ENCODE data around the gene PKP1. TPM values are rescaled to one million over a fixed set of nuclear protein-coding genes. Genes with fewer than 3 reads are reported as not detected.

Gene PKP1
- total and polyA plus RNA-seq, 3 donors from 2014 or later = 0.11 to 0.63 (median 0.50) TPM

DNA sequence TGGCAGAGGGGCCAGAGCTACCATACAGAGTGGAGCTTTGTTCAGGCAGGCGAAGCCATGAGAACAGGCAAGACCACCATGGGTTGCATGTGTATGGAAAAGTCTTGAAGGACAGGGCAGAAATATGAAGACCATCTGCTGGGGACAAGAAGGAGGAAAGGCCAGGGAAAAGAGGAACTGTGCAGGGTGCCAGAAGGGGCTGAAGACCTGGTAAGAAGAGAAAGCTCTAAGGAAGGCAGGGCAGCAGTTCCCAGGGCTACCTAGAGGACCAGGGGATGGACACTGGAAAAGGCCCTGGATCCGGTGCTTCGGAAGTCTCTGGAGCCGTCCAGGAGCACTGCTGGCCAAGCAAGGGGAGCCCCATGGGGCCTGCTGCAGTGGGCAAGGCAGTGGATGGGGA is 43.4 kb downstream of the PKP1 start:
- Histone ChIP-seq H3K27me3 (no peaks in the 10 kb centered on the region), H3K27ac (no peak overlapping the region), H3K36me3 (ENCODE audit: low read depth, missing control alignments) (no peaks in the 10 kb centered on the region), H3K9me3 (no peaks in the 10 kb centered on the region), H3K4me1 (no peaks in the 10 kb centered on the region), H3K4me3 (no peak overlapping the region)
- TF ChIP-seq POLR2A (IDR thresholded peaks at IDR 0.05) = no peak
- TF ChIP-seq, protein P1, sequence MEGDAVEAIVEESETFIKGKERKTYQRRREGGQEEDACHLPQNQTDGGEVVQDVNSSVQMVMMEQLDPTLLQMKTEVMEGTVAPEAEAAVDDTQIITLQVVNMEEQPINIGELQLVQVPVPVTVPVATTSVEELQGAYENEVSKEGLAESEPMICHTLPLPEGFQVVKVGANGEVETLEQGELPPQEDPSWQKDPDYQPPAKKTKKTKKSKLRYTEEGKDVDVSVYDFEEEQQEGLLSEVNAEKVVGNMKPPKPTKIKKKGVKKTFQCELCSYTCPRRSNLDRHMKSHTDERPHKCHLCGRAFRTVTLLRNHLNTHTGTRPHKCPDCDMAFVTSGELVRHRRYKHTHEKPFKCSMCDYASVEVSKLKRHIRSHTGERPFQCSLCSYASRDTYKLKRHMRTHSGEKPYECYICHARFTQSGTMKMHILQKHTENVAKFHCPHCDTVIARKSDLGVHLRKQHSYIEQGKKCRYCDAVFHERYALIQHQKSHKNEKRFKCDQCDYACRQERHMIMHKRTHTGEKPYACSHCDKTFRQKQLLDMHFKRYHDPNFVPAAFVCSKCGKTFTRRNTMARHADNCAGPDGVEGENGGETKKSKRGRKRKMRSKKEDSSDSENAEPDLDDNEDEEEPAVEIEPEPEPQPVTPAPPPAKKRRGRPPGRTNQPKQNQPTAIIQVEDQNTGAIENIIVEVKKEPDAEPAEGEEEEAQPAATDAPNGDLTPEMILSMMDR (IDR thresholded peaks at IDR 0.05) = no peak
- 79 to 86% methylated on average over 4 of the region's 4 CpGs for WGBS, 2 donors
- DNase-seq = no peak
- intact Hi-C loops (cut with DNase I; ENCODE audit: low total_unique reads) = no loop called here

- H3K4me3 ChIP-seq = no peak overlapping the region
- 94 to 97% methylated on average over 2 to 7 of the region's 7 CpGs for WGBS, 2 donors
- intact Hi-C loops (cut with DNase I; ENCODE audit: low total_unique reads) = no loop called here
- H3K27ac ChIP-seq = no peak overlapping the region
- no peaks in the 10 kb centered on the region for H3K9me3 ChIP-seq
- no peaks in the 10 kb centered on the region for H3K4me1 ChIP-seq
- H3K27me3 ChIP-seq = no peaks in the 10 kb centered on the region
- TF ChIP-seq, protein P1 (IDR thresholded peaks at IDR 0.05) = no peak
- DNase-seq = no peak
- H3K36me3 ChIP-seq (ENCODE audit: low read depth, missing control alignments) = no peaks in the 10 kb centered on the region
These were observed 44.5 kb downstream of the PKP1 start for GRCh38 chr1:201327687-201328240.

- 64 to 75% methylated on average over 4 of the region's 4 CpGs for whole genome bisulfite sequencing, 2 donors
- H3K4me3 ChIP-seq = no peak overlapping the region
These were observed 45.3 kb downstream of the PKP1 start for GRCh38 chr1:201328576-201328975.

GRCh38 chr1:201329286-201329685 is 46.0 kb downstream of the PKP1 start:
- no peak overlapping the region for H3K27ac ChIP-seq
- intact Hi-C loops (cut with DNase I; ENCODE audit: low total_unique reads) = no loop called here
- no peaks in the 10 kb centered on the region for H3K36me3 ChIP-seq (ENCODE audit: low read depth, missing control alignments)
- no peaks in the 10 kb centered on the region for H3K9me3 ChIP-seq
- 53 to 79% methylated on average over 2 of the region's 2 CpGs for WGBS, 2 donors
- no peaks in the 10 kb centered on the region for H3K27me3 ChIP-seq
- no peak overlapping the region for H3K4me3 ChIP-seq
- no peak for TF ChIP-seq POLR2A (IDR thresholded peaks at IDR 0.05)
- TF ChIP-seq, protein P1 (IDR thresholded peaks at IDR 0.05) = no peak
- no peak for DNase-seq
- H3K4me1 ChIP-seq = no peaks in the 10 kb centered on the region

More at GRCh38 chr1:201328576-201328975, 45.3 kb downstream of the PKP1 start:
- Histone ChIP-seq H3K27ac (no peak overlapping the region), H3K36me3 (ENCODE audit: low read depth, missing control alignments) (no peaks in the 10 kb centered on the region), H3K9me3 (no peaks in the 10 kb centered on the region), H3K27me3 (no peaks in the 10 kb centered on the region), H3K4me1 (no peaks in the 10 kb centered on the region)
- no peak for DNase-seq
- intact Hi-C loops (cut with DNase I; ENCODE audit: low total_unique reads) = no loop called here
- TF ChIP-seq, protein P1 (IDR thresholded peaks at IDR 0.05) = no peak
- no peak for TF ChIP-seq POLR2A (IDR thresholded peaks at IDR 0.05)

- intact Hi-C loops (cut with DNase I; ENCODE audit: low total_unique reads) = no loop called here
- no peak for DNase-seq
These were observed 46.5 kb downstream of the PKP1 start for GRCh38 chr1:201329801-201330200.

More at GRCh38 chr1:201329801-201330200, 46.5 kb downstream of the PKP1 start:
- no peaks in the 10 kb centered on the region for H3K4me1 ChIP-seq
- H3K4me3 ChIP-seq = no peak overlapping the region
- H3K27me3 ChIP-seq = no peaks in the 10 kb centered on the region
- WGBS, 2 donors = 79 to 88% methylated on average over 4 of the region's 4 CpGs
- no peak overlapping the region for H3K27ac ChIP-seq
- no peaks in the 10 kb centered on the region for H3K36me3 ChIP-seq (ENCODE audit: low read depth, missing control alignments)
- no peak for TF ChIP-seq POLR2A (IDR thresholded peaks at IDR 0.05)
- TF ChIP-seq, protein P1 (IDR thresholded peaks at IDR 0.05) = no peak
- H3K9me3 ChIP-seq = no peaks in the 10 kb centered on the region

Measured in testis (tissue), 3 donors.